HUDEP-2 (cell line): Measurements from ENCODE around the gene ECE1.

ENCODE experiments used
- DNase-seq, 76 experiments: peaks; one replicate each; lab custom pipeline; 2025; ENCODE audit not compliant: unreplicated experiment in 76 of 76; lab: John Stamatoyannopoulos, UW

The ECE1 gene

DNA sequence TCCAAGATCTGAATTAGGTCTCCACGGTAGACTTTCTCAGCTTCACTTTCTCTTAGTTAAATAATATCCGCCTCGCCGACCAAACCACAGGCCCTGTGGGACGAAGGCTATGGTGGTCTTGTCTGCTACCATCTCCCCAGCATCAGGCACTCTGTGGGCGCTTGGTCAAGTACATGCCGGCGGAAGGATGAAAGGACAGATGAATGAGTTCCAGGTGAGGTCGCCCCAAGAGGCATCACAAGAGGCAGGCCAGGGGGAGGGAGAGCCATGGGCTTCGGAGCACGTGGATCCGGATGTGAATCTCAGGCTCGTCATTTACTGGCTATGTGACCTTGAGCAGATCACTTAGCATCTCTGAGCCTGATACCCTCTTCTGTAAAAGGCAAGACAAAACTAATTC is 33.5 kb downstream of the ECE1 start:
- DNase-seq, result no peak

GRCh38 chr1:21255943-21256320 is 34.3 kb downstream of the ECE1 start:
- no peak for DNase-seq

GRCh38 chr1:21255284-21255942 is 34.9 kb downstream of the ECE1 start:
- DNase-seq, result peak in 72 of 76 experiments; percentile 14 to 90 (median 70)

- no peak for DNase-seq
Measured at GRCh38 chr1:21254335-21254951, 35.8 kb downstream of the ECE1 start.

DNA sequence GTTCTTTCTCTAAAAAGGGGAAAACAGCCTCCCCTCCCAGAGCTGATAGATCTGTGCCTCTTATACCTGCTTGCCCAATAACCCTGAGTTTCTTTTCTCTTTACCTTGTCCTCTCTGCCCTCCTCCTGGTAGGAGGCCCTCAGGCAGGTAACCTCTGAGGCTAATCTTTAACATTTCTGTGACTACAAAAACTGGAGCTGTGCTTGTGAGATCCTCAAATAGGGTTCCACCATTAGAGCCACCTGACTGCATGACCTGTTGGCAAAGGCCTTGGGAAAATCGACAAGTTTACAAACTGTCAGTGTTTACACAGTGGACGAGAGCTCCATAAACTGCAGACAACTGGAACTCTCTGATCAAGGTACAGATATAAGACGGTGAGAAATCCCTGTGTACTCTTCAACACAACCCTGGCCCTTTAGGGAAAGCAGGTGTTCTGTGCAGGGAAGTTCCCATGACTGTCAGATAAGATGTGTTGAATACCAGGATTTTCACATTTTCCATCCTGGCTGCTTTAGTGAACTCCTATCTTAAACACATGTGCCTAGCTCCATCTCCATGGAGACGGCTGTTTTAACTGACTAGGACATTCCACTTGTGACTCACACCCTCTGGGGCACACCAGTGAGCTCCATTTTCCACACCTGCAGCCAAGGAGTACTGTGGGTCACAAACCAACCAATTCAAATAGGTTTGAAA is 38.3 kb downstream of the ECE1 start:
- DNase-seq, result peak in 30 of 76 experiments; percentile 2 to 73 (median 28)

- no peak for DNase-seq
Measured at GRCh38 chr1:21249940-21250493, 40.2 kb downstream of the ECE1 start.

DNA sequence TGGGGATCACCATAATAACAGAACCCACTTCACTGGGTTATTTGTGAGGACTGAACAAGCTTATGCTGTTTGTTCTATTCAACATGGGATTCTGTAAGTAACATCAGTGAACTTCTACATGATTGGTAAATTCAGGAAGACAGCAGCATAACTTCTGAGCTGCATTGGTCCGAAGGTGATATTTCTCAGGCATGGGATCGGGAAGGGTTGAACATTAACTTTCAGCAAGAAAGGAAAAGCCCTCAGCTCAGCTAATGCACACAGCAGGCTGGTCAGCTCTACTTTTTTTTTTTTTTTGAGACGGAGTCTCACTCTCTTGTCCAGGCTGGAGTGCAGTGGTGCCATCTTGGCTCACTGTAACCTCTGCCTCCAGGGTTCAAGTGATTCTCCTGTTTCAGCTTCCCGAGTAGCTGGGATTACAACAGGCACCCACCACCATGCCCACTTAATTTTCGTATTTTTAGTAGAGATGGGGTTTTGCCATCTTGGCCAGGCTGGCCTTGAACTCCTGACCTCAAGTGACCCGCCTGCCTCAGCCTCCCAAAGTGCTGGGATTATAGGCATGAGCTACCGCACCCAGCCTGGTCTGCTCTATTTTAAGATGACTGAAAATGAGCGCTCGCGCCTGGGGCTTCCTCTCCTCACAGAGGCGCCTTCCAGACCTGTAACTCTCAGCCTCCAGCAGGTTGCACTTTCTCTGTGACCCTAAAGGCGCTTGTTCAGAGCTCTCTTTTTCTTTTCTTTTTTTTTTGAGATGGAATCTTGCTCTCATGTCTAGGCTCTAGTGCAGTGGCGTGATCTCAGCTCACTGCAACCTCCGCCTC is 42.2 kb downstream of the ECE1 start:
- no peak for DNase-seq

DNA sequence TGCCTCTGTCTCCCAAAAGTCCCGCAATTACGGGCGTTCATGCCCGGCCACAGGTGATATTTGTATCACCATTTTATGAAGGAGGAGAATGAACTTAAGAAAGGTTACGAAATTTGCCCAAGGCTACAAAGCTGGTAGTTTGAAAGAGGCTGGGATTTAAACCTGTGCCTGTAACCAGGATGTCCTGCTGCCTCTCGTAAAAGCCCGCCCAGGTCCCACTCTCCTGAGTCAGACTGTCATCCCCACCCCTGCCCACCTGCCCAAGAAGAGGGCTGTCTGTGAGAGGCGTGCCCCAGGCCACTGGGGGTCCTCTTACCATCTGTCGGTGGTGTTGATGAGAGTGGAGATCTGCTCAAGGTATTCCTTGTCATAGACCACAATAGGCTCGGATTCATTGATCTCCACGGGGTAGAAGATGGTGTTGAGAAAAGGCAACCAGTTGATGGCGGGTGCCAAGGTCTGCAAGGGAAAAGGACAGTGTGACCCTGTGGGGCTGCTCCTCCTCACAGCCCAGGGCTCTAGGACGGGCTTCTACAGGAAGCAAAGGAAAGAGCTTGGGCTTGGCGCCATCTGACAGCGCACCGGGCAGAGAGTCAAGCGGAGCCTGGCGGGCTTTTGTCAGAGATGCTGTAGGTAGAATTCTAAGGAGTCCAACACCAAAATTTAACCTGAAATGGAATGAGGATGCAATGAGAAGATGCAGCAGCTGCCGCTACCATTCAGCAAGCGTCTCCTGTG is 43.2 kb downstream of the ECE1 start:
- DNase-seq, result no peak

GRCh38 chr1:21245688-21246229 is 44.5 kb downstream of the ECE1 start:
- DNase-seq, result no peak

DNA sequence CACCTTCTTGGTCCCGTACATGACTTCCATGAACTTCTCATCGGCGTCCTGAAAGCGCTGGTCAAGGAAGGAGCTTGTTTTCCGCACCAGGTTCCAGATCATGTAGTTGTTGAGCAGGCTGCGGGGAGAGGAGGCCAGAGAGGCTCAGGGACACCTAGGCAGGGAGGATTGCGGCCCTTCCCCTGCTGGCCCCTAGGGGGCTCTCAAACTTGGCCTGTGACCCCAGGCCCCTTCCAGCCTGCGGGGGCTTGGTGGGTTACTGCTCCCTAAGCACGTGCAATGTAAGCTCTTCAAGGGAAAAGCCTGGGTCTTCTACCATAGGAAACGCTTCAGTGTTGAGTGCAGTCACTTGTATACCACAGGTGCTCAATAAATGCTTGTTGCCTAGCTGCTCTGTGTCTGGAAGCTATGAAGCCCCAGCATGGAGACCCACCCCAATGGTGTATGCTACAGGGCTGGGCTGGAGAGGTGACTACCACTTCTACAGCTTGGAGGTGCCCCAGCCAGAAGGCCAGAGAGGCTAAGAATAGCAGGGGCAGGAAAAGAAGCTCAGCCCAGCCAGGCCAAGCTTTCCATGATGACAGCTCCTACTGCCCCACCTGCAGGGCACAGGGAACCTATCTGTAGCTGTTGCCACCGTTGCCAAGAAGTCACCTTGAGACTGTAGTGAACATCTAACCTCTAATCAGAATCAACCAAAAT is 45.1 kb downstream of the ECE1 start:
- no peak for DNase-seq

GRCh38 chr1:21244154-21244553 is 46.1 kb downstream of the ECE1 start:
- no peak for DNase-seq

GRCh38 chr1:21242846-21243245 is 47.4 kb downstream of the ECE1 start:
- no peak for DNase-seq

DNA sequence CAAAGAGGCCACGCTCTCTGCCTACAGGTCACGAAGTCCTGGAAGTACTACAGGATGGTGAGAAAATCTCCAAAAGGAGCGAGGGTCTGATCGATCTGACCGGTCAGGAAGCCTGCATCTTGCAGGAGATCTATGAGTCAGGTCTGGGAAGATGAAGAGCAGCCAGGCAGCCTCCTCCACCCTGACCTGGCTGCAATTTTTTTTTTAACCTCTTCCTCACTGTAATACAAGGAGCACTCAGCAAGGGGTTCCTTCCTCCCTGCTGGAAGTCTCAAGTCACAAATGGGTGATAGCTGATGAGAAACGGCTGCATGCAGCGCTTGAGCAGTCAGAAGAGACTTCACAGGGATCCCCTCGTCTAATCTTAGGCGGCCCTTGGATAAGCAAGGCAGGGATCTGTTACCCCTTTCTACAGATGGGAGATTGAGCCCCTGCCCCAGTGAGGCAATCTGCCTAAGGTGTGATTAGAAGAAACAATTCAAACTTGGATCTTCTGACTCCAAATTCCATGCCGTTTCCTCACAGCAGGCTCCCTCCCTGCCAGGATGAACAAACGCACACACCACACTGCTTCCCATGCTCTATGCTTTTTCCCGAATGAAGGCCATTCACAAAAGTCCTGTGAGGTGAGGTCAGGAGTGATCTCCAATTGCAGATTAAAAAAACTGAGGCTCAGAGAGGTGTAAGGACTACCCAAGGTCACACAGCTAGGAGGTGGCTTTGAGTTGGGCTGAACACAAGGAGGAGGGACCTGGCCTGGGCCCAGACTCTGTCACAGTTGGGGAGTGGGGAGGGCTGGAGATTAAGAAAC is 48.3 kb downstream of the ECE1 start:
- DNase-seq, result no peak

- DNase-seq, result no peak
Measured at GRCh38 chr1:21240706-21241105, 49.6 kb downstream of the ECE1 start.

- DNase-seq, result no peak
Measured at GRCh38 chr1:21239221-21239620, 51.0 kb downstream of the ECE1 start.

DNA sequence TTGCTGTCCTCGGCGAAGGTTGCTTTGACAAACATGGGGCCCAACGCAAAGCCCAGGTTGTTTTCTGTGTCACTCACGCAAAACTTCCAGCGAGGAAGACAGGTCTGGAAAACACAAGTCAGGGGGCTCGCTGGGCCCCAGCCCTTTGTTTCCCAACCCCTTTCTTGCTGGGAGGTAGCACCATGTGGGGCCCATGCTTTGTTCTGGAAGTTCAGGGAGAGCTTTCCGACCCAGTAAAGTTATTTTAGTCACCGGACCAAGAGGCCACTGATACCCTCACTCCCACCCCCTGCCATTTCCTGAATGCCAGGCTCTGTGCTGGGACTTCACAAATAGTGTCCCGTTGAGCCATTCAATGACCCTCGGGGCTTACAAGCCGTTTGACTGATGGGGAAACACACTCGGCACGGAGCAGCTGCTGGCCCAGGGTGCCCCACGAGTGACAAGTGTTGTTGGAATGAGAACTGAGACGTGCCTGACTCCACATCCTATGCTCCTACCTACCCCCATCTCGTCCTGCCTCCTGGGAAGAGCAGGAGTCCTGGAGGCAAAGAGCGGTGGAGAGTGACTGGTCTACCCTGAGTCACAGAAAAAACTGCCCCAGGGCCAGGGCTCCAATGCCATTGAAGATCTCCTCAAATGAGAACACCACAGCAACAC is 52.0 kb downstream of the ECE1 start:
- DNase-seq, result peak in 1 of 76 experiments; percentile 34

DNA sequence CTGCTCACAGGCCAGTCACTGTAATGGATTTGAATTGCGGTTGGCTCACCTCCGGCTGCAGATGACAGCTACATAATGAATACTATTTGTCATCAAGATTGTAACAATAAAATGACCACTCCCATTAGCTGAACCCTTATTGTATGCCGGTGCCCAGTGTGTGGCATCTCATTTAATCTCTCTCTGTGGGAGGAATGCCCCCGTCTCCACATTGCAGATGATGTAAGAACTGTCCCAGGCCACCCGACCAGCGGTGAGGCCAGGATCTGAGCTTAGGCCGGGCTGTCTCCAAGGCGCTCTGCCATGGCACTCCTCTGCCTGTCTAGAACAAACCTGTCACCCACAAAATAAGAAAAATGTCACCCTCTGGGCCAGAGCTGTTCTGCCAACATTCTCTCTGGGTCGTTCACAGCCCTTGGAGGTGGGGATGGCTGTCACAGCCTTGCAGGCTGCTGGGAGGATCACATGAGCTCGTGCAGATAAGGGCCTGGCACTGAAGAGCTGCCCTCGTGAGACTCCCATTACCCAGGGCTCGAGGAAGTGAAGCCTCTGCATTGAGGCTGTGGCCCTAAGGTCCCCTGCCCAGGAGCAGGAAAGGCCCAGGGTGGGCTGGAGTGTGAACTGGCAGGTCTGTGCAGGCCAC is 52.7 kb downstream of the ECE1 start:
- peak in 74 of 76 experiments; percentile 6 to 82 (median 69) for DNase-seq
